ENCODE data around the gene NECAB3.

Gene NECAB3

GRCh38 chr20:33696448-33696847 lies 22.2 kb upstream of the NECAB3 start:
- DNase-seq (ENCODE audit: low read depth in 2 of 2) = no peak

GRCh38 chr20:33694639-33695012 lies 20.4 kb upstream of the NECAB3 start:
- DNase-seq (ENCODE audit: low read depth in 2 of 2) = no peak

GRCh38 chr20:33693741-33694638 lies 19.8 kb upstream of the NECAB3 start:
- no peak for DNase-seq (ENCODE audit: low read depth in 2 of 2)

GRCh38 chr20:33693289-33693688 lies 19.1 kb upstream of the NECAB3 start:
- no peak for DNase-seq (ENCODE audit: low read depth in 2 of 2)

GRCh38 chr20:33689973-33690372 lies 15.7 kb upstream of the NECAB3 start:
- DNase-seq (ENCODE audit: low read depth in 2 of 2) = no peak

GRCh38 chr20:33689493-33689892 lies 15.3 kb upstream of the NECAB3 start:
- no peak for DNase-seq (ENCODE audit: low read depth in 2 of 2)

- DNase-seq (ENCODE audit: low read depth in 2 of 2) = no peak
These were observed 14.8 kb upstream of the NECAB3 start for GRCh38 chr20:33688938-33689424.

GRCh38 chr20:33687993-33688937 lies 14.0 kb upstream of the NECAB3 start:
- DNase-seq (ENCODE audit: low read depth in 2 of 2) = no peak

GRCh38 chr20:33687370-33687915 lies 13.2 kb upstream of the NECAB3 start:
- DNase-seq (ENCODE audit: low read depth in 2 of 2) = no peak

GRCh38 chr20:33686984-33687366 lies 12.7 kb upstream of the NECAB3 start:
- DNase-seq (ENCODE audit: low read depth in 2 of 2) = no peak

GRCh38 chr20:33686100-33686983 lies 12.1 kb upstream of the NECAB3 start, which contains the start of gene E2F1:
Gene E2F1 (minus strand): TSS chr20:33686385. CDS start chr20:33686264, 121 bp downstream.
- DNase-seq (ENCODE audit: low read depth in 2 of 2) = peak; percentile 74 to 76

GRCh38 chr20:33685328-33686099 lies 11.3 kb upstream of the NECAB3 start:
- DNase-seq (ENCODE audit: low read depth in 2 of 2) = no peak

- no peak for DNase-seq (ENCODE audit: low read depth in 2 of 2)
These were observed 10.5 kb upstream of the NECAB3 start for GRCh38 chr20:33684533-33685327.

GRCh38 chr20:33681728-33682353 lies 7.6 kb upstream of the NECAB3 start:
- DNase-seq (ENCODE audit: low read depth in 2 of 2) = no peak

GRCh38 chr20:33681288-33681687 lies 7.1 kb upstream of the NECAB3 start:
- DNase-seq (ENCODE audit: low read depth in 2 of 2) = no peak

GRCh38 chr20:33680686-33681085 lies 6.5 kb upstream of the NECAB3 start:
- DNase-seq (ENCODE audit: low read depth in 2 of 2) = no peak

GRCh38 chr20:33679758-33680485 lies 5.7 kb upstream of the NECAB3 start:
- no peak for DNase-seq (ENCODE audit: low read depth in 2 of 2)

GRCh38 chr20:33677991-33678702 lies 3.9 kb upstream of the NECAB3 start:
- DNase-seq (ENCODE audit: low read depth in 2 of 2) = no peak
